OCI-LY7 (cell line): ENCODE measurements around the gene MEF2D. TPM values are rescaled to one million over a fixed set of nuclear protein-coding genes. Genes with fewer than 3 reads are reported as not detected.
A peak's percentile ranks its signal among the peaks of the same experiment; 100 is the strongest.

Experiments used
- BruUV-seq: library from RNA; stranded (reverse); fragments of 400-500 nt; replicated peaks from 2 replicates; lab custom pipeline; 2021; lab: Mats Ljungman, UMichigan
- CTCF ChIA-PET: fragments of 300-600 bp; sonication (Branson Sonifier 250); formaldehyde crosslinking; loops from one replicate; lab custom pipeline; 2022; ENCODE audit warnings: antibody characterized with exemption; ENCODE audit not compliant: unreplicated experiment; lab: Charles Lee
- POLR2A ChIA-PET: fragments of 300-600 bp; sonication (Branson Sonifier 250); formaldehyde crosslinking; loops from one replicate; lab custom pipeline; 2022; ENCODE audit warnings: antibody characterized with exemption; lab: Charles Lee
- DNase-seq: peaks from one replicate; pipeline ENCODE4 v3.0.0-alpha.2; 2015; ENCODE audit warnings: low spot score
- H2AFZ ChIP-seq: fragments of 200-600 bp; sonication (generic), shearing (Covaris generic); 2 replicates; pipeline ENCODE4 v1.6.1; 2014; ENCODE audit warnings: mild to moderate bottlenecking, antibody characterized with exemption, low read length, moderate library complexity
- H3K27ac ChIP-seq: fragments of 200-600 bp; sonication (generic); 2 replicates; pipeline ENCODE4 v1.5.1; 2014; ENCODE audit warnings: mixed run types, low read depth, mild to moderate bottlenecking, moderate library complexity, low read length, inconsistent platforms; ENCODE audit not compliant: poor library complexity, severe bottlenecking
- H3K36me3 ChIP-seq: fragments of 200-600 bp; sonication (generic); 2 replicates; pipeline ENCODE4 v1.6.1; 2014; ENCODE audit warnings: mild to moderate bottlenecking, antibody characterized with exemption, low read length, moderate library complexity, mixed read lengths; ENCODE audit not compliant: insufficient read depth
- H3K4me1 ChIP-seq: fragments of 200-600 bp; sonication (generic); 2 replicates; pipeline ENCODE4 v1.5.1; 2014; ENCODE audit warnings: mild to moderate bottlenecking, low read length; ENCODE audit not compliant: insufficient read depth, poor library complexity, severe bottlenecking
- H3K4me2 ChIP-seq: fragments of 200-600 bp; sonication (generic); 2 replicates; pipeline ENCODE4 v1.6.1; 2014; ENCODE audit warnings: mild to moderate bottlenecking, low read length
- H3K4me3 ChIP-seq: fragments of 200-600 bp; sonication (generic); 2 replicates; pipeline ENCODE4 v1.5.1; 2014; ENCODE audit warnings: mild to moderate bottlenecking, low read depth, low read length; ENCODE audit not compliant: poor library complexity, severe bottlenecking
- H3K79me2 ChIP-seq: fragments of 200-600 bp; sonication (generic); 2 replicates; pipeline ENCODE4 v1.6.1; 2016; ENCODE audit warnings: low read depth, mild to moderate bottlenecking, low read length, moderate library complexity, mixed read lengths; ENCODE audit not compliant: insufficient read depth
- H3K9me2 ChIP-seq: fragments of 200-600 bp; sonication (generic); 2 replicates; pipeline ENCODE4 v1.6.1; 2016; ENCODE audit warnings: mild to moderate bottlenecking, low read length, mixed read lengths; ENCODE audit not compliant: insufficient read depth
- H3K9me3 ChIP-seq: fragments of 200-600 bp; sonication (generic); 2 replicates; pipeline ENCODE4 v1.6.1; 2014; ENCODE audit warnings: mild to moderate bottlenecking, mixed run types, low read length, mixed read lengths
- H4K20me1 ChIP-seq: fragments of 200-600 bp; sonication (generic); 2 replicates; pipeline ENCODE4 v1.6.1; 2014; ENCODE audit warnings: mild to moderate bottlenecking, antibody characterized with exemption, low read length, moderate library complexity, mixed read lengths; ENCODE audit not compliant: insufficient read depth
- EZH2phosphoT487 ChIP-seq: fragments of 200-600 bp; sonication (generic); IDR thresholded peaks from 2 replicates; pipeline ENCODE4 v1.6.1; 2018; ENCODE audit warnings: low read depth, borderline replicate concordance, mild to moderate bottlenecking, mixed run types, antibody characterized with exemption, low read length, moderate library complexity, mixed read lengths
- intact Hi-C: fragments of 100-400 bp; cut with micrococcal nuclease; formaldehyde crosslinking; loops from one replicate; pipeline ENCODE4 v1.10.0; 2022; ENCODE audit not compliant: unreplicated experiment
- total RNA-seq, 2 experiments: library from RNA; depleted of rRNA in 1 of 2; stranded (reverse); fragments of >200 nt in 1 of 2; shearing (Covaris generic) in 1 of 2; gene quantifications; 2 replicates each; pipeline ENCODE4 v1.2.3, GENCODE V29; 2014 to 2022
- TF ChIP-seq, protein P1 (sequence below): fragments of 200-600 bp; sonication (generic); conservative IDR thresholded peaks from 2 replicates; pipeline ENCODE4 v1.5.1; 2014; ENCODE audit warnings: mild to moderate bottlenecking, antibody characterized with exemption, low read length, moderate library complexity, mixed read lengths

Gene MEF2D
- total RNA-seq, 2 experiments from 2014 or later = 42.7 to 92.3 TPM

DNA sequence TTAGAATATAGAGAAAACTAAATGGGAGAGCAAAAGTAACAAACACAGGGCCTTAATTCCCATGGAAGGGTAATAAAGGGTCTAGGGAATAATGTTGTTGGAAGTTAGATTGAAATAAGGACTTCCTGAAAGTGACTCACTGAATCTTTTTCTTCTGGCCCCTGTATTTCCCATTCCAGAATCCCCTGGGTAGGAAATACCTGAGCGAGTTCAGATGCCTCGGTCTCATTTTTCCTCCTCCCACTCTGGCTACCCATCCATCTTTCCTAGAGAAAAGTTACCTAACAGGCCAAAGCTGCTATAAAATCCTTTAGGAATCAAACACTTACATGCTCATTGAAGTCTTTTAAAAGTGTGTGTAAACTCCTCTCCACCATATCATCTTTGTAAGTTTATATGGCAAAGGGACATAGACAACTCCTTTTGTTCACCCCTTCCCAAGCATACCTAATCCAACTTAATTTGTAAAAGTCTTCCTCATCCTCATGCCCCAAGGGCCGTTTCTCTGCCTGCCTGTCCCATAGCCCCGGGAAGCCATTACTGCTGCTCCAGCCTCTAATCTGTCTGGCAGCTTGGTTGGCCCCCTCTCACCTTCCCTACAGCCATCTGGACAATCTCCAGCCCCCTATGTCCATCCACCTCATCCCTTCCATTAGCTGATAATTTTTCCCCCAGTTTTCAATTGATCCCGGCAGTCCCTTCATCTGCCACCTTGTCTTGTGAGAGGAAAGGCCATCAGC lies 3.3 kb upstream of the MEF2D start:
- Histone ChIP-seq H3K4me2 (peak overlapping the region; percentile 76), H3K4me1 (peaks cover 70% of the 10 kb centered on the region), H3K27ac (peak overlapping the region; percentile 98), H3K9me3 (no peaks in the 10 kb centered on the region), H4K20me1 (no peaks in the 10 kb centered on the region), H3K79me2 (peaks cover 37% of the 10 kb centered on the region), H3K9me2 (no peaks in the 10 kb centered on the region), H3K36me3 (peaks cover 13% of the 10 kb centered on the region), H2AFZ (peak overlapping the region; percentile 2; the same call in 1 of the 2 replicates), H3K4me3 (peak overlapping the region; percentile 58)
- POLR2A ChIA-PET = interaction anchor here (0.6 to 8.9 kb wide), 7 partner anchors 8 to 88 kb away, joined by 4 to 179 read pairs (median 5); partner anchors contain the start of gene NAXE
- BruUV-seq = no TSS peak
- CTCF ChIA-PET = interaction anchor here (0.7 to 1.7 kb wide), 2 partner anchors 19 to 23 kb away, joined by 3 to 12 read pairs; no protein-coding TSS in a partner anchor
- no peak for DNase-seq
- TF ChIP-seq, protein P1, sequence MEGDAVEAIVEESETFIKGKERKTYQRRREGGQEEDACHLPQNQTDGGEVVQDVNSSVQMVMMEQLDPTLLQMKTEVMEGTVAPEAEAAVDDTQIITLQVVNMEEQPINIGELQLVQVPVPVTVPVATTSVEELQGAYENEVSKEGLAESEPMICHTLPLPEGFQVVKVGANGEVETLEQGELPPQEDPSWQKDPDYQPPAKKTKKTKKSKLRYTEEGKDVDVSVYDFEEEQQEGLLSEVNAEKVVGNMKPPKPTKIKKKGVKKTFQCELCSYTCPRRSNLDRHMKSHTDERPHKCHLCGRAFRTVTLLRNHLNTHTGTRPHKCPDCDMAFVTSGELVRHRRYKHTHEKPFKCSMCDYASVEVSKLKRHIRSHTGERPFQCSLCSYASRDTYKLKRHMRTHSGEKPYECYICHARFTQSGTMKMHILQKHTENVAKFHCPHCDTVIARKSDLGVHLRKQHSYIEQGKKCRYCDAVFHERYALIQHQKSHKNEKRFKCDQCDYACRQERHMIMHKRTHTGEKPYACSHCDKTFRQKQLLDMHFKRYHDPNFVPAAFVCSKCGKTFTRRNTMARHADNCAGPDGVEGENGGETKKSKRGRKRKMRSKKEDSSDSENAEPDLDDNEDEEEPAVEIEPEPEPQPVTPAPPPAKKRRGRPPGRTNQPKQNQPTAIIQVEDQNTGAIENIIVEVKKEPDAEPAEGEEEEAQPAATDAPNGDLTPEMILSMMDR = no peak
- no peak for TF ChIP-seq EZH2phosphoT487
- intact Hi-C loops = loop anchor here (2.0 to 10.0 kb wide), 6 partner anchors 15 to 347 kb away; partner anchors contain the start of gene HDGF

DNA sequence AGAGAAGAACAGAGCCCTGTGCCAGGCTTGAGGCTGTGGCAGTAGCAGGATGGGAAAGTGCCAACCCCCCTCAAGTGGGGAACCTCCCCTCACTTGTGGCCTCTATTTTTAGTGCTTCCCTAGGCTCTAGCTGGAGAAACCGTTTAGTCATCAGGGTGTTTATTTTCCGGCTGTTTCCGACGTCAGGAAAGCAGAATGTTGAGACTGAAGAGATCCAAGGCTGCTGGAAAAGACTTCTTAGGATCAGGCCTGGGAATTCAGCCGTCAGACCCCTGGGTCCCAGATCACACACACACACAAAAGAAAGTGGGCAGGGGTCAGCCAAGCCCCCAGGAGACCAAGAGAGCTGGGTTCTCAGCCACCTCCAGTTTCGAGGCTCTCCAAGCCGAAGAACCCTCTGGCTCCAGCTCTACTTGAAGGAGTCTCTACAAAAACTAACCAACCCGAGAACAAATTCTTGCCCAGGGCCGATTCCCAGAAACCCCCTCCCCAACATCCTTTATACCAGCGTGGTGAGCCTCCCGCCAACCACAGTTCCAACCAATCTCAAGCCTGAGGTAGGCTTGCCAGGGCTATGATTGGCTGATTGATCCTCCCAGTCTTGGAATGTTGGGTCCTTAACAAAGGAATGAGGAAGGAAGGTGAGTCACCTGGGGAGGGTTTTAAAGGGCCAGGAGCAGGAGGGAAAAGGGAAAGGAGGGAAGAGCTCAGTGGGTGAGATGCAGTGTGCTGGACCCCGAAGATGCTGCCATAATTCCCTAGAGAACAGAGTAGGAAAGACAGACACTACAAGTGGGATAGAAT lies 2.5 kb upstream of the MEF2D start:
- POLR2A ChIA-PET = interaction anchor here (1.4 to 8.9 kb wide), 5 partner anchors 12 to 88 kb away, joined by 4 to 179 read pairs (median 7); partner anchors contain the start of gene NAXE

More for the DNA sequence above, 2.5 kb upstream of the MEF2D start:
- Histone ChIP-seq H3K36me3 (peaks cover 20% of the 10 kb centered on the region), H3K79me2 (peaks cover 45% of the 10 kb centered on the region), H4K20me1 (no peaks in the 10 kb centered on the region), H3K9me2 (no peaks in the 10 kb centered on the region), H3K9me3 (no peaks in the 10 kb centered on the region), H3K4me2 (peak overlapping the region; percentile 76), H2AFZ (no peak overlapping the region; the same call in 1 of the 2 replicates), H3K27ac (peak overlapping the region; percentile 98), H3K4me1 (peaks cover 65% of the 10 kb centered on the region), H3K4me3 (peak overlapping the region; percentile 58)
- DNase-seq = no peak
- BruUV-seq = no TSS peak
- CTCF ChIA-PET = interaction anchor here (0.9 to 2.9 kb wide), 2 partner anchors 12 to 17 kb away, joined by 3 to 27 read pairs; no protein-coding TSS in a partner anchor
- intact Hi-C loops = loop anchor here (5.0 to 10.0 kb wide), 2 partner anchors 252 to 346 kb away; partner anchors contain the start of gene HDGF
- TF ChIP-seq, protein P1 = no peak
- TF ChIP-seq EZH2phosphoT487 = no peak
